Left kidney (tissue), 2 donors: ENCODE measurements around the gene C1orf185. TPM values are rescaled to one million over a fixed set of nuclear protein-coding genes. Genes with fewer than 3 reads are reported as not detected.
"Not testable (repeated sequence)": the region's sequence is repeated elsewhere in the genome, so short reads cannot be mapped to it uniquely, and the experiment has no call there.

ENCODE experiments used
- DNase-seq: peaks from one replicate; pipeline ENCODE4 v3.0.0-alpha.2; 2013
- polyA plus RNA-seq: library from polyadenylated mRNA; unstranded; fragments of 120-200 nt; gene quantifications from one replicate; pipeline ENCODE4 v1.2.1, GENCODE V29; 2013; ENCODE audit not compliant: insufficient read length

C1orf185 gene
- polyA plus RNA-seq, 1 donor: not detected

DNA sequence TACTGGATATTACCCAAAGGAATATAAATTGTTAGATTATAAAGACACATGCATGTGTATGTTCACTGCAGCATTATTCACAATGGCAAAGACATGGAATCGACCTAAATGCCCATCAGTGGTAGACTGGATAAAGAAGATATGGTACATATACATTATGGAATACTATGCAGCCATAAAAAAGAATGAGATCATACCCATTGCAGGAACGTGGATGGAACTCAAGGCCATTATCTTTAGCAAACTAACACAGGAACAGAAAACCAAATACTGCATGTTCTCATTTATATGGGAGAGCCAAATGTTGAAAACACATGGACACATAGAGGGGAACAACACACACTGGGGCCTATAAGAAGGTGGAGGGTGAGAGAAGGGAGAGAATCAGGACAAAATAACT is 35.7 kb downstream of the C1orf185 start:
- not testable (repeated sequence) for DNase-seq

DNA sequence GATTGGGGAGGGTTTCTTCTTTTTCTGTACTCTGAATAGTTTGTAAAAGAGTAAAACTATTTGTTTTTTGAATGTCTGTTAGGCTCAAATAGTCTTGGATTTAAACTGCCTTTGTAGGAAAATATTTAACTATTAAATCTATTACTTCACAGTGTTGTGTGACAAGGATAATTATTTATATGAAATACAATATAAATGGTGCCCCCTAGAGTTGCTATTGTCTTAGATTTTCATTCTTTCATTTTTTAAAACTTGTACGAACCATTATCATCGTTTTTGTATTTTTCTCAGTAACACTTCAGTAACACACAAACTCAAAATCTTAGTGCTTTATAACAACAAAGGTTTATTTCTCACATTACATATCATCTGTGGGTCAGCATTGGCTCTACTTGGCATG is 37.4 kb downstream of the C1orf185 start:
- no peak for DNase-seq

DNA sequence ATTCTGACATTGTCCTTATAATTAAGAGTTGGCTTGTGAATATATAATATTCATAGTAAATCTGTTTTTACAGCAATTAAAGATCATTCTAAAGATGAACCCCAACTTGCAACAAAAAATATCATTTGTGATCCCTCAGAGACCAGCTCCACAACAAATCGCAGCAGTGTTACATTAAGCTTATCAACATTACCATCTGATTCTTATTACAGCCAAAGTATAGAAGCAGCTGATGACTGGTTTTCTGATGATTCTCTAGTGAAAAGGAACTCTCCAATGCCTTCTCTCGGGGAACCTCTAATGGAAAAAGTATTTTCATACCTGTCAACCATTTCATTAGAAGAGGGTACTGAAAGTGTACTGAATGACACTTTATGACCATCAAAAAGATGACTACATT is 45.4 kb downstream of the C1orf185 start:
- DNase-seq: no peak

DNA sequence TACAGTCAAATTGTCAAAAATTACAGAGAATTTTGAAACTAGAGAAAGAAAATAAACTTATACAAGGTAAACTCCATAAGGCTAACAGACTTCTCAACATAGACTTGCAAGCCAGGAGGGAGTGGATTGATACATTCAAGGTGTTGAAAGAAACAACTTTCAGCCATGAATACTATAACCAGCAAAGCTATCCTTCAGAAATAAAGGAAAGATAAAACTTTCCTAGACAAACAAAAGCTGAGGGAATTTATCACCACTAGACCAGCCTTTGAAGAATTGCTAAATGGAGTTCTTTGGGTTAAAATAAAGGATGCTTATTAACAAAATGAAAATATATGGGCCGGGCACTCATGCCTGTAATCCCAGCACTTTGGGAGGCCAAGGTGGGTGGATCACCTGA is 52.7 kb downstream of the C1orf185 start:
- no peak for DNase-seq

DNA sequence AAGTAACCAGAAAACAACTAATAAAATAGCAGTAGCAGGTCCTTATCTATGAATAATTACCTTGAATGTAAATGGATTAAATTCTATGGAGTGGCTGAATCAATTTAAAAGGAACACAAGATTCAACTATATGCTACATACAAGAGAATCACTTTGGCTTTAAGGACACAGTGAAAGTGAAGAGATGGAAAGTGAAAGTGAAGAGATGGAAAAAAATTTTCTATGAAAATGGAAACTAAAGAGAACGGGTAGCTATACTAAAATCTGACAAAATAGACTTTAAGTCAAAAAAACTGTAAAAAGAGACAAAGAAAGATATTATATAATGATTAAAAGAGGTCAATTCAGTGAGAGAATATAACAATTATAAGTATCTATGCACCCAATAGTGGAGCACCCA is 54.7 kb downstream of the C1orf185 start:
- no peak for DNase-seq

DNA sequence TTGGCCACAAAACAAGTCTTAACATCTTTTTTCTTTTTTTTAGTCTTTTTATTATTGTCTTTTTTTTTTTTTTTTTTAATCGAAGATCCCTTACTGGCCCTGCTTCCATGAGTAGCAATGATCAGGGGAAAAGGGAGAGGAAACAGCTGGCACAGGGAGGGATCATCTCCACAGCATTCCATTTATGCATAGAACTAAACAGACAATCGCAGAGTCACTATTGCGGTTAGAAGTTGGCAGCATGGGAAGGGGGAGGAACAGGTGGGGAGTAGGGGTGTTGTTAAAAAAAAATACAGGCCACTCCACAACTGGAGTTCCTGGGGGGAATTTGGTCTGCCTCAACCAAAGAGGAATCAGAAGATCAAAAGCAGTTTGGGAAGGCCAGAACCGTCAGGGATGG is 55.4 kb downstream of the C1orf185 start:
- no peak for DNase-seq

DNA sequence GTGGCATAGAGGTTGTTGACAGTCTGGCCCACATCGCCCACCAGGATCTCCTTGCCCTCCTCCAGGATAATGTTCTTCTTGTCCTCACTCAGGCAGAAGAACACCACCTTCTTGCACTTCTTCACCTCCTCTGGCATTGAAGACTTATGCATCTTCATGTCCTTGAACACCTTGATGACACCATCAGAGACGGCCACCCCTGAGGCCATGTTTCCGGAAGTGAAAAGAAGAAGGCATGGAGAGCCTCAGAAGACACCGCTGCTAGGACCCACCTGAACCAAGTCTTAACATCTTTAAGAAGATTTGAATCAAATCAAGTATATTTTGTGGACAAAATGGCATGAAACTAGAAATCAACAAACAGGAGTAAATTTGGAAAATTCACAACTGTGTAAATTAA is 56.2 kb downstream of the C1orf185 start:
- no peak for DNase-seq

DNA sequence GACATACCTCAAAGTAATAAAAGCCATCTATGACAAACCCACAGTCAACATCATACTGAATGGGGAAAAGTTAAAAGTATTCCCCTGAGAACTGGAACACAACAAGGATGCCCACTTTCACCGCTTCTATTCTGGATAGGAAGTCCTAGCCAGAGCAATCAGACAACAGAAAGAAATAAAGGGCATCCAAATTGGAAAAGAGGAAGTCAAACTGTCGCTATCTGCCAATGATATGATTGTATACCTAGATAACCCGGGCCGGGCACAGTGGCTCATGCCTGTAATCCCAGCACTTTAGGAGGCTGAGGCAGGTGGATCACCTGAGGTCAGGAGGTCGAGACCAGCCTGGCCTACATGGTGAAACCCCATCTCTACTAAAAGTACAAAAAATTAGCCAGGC is 60.5 kb downstream of the C1orf185 start:
- DNase-seq: not testable (repeated sequence)

DNA sequence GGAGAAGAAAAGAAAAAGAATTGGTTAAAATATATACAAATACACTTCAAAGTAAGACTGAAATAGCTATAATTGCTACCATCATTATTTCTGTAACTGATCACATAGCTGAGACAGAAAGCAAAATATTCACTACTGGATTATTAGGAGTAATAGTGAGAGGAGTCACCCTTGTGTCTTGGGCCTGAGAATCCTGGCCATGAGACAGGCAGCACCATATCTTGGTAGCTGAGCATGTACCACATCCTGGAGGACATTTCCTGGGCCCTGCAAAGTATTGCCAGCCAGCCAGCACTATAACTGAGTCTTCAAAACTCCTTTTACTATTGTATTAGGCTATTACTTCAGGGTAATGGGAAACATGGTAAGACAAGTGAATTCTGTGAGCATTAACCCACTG is 63.5 kb downstream of the C1orf185 start:
- DNase-seq: no peak

DNA sequence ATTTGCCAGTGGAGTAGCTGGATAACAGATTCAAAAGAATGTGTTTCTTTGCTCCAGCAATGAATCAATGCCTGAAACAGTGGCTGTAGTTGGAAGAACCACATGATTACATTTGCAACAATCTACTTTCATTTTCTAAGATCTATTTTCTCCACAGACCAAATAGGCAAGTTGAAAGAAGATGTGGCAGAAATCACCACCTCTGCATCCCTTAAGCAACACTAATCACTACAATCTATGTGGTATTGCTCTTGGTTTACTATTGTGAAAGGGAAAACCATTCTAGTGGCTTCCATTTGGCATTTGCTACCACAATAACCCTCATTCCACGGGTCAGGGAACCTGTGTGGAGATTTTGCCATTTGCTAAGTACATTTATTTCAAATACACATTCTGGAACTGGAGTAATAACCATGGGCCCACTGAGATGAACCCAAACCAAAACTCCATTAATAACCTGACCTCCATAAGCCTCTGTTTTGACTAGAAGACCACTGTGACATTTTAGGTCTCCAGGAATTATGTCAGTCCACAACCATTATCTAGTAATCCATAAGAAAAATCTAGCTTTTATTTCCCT is 66.3 kb downstream of the C1orf185 start:
- no peak for DNase-seq

DNA sequence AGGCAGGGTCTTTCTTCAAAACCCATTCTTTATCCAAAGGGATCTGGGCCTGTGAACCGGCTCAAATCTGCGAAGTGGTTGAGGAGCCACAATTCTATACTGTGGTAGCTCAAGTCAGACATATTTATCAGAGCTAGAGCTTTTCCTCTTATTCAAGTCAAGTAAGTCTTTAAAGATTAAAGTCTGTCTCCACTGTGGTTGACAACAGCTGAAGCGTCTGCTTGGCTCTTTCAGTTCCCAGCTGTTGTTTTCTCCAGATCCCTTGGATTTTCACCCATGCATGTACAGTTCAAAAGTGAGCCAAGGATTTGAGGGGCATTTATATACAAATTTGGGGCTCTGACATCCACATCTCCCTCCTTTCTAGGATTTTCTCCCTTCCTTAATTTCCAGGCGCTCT is 66.9 kb downstream of the C1orf185 start:
- DNase-seq: no peak

DNA sequence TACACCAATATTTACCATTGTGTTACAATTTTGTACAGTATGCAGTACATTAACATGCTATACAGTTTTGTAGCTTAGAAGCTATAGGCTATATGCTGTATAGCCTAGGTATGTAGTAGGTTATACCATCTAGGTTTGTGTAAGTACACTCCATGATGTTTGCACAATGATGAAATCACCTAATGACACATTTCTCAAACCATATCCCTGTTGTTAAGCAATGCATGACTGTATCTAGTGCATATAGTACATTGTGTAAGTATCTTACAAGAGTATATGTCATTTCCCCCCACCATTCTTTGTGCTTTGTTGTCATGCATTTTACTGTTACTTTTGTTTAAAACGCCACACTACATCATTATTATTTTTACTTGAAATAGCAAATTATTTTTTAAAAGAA is 68.3 kb downstream of the C1orf185 start:
- DNase-seq: no peak

DNA sequence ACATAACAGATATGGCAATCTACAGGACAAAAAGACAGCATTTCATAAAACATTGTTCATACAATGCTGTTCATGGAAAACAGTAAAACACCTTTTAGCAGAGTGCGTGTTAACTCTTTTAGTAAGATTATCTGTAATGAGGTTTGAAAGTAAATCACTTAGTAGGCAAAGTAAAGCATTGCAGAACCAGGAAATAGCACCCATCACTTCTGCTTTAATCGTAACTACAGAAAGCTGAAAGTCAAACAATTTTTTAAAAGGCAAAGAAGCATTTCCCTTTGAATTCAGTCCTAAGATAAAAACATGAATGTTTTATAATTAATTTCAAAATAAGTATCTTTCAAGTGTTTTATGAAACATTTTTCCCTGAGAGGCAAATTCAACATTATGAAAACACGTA is 70.8 kb downstream of the C1orf185 start:
- no peak for DNase-seq

DNA sequence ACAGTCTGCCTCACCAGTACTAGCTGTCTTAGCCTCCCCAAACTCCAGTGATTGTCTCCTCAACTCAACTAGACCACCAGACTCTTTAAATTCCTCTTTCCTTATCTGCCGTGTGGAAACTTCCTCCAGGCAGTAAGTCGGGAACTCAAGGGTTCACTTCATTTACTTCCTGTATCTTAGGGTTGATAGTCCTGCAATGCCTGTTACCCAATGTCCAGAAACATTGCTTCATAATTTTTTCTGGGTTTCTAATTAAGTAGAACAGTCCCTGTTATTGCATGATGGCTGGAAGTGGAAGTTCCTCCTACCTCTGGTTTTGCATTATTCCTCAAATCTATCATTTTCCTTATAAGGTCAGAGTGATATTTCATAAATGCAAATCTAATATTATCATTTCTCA is 73.2 kb downstream of the C1orf185 start:
- no peak for DNase-seq

DNA sequence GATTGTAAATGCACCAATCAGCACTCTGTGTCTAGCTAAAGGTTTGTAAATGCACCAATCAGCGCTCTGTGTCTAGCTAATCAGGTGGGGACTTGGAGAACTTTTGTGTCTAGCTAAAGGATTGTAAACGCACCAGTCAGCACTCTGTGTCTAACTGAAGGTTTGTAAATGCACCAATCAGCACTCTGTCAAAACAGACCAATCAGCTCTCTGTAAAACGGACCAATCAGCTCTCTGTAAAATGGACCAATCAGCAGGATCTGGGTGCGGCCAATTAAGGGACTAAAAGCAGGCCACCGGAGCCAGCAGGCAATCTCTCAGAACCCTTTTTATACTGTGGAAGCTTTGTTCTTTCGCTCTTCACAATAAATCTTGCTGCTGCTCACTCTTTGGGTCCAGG is 76.0 kb downstream of the C1orf185 start:
- not testable (repeated sequence) for DNase-seq

DNA sequence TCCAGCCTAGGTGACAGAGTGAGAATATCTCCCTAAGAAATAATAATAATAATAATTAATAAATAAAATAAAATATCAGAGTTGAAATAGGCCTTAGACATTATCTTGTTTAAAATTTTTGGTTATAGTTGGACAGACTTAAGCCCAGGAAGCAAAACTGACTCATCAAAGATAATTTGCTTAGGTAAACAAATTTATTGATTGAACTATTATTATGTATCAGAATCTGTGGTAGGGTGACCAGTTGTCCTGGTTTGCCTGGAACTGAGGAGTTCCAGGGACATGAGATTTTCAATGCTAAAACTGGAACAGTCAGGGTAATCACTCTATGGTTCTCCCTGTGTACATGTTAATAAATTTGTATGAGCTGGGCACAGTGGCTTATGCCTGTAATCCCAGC is 86.2 kb downstream of the C1orf185 start:
- no peak for DNase-seq

DNA sequence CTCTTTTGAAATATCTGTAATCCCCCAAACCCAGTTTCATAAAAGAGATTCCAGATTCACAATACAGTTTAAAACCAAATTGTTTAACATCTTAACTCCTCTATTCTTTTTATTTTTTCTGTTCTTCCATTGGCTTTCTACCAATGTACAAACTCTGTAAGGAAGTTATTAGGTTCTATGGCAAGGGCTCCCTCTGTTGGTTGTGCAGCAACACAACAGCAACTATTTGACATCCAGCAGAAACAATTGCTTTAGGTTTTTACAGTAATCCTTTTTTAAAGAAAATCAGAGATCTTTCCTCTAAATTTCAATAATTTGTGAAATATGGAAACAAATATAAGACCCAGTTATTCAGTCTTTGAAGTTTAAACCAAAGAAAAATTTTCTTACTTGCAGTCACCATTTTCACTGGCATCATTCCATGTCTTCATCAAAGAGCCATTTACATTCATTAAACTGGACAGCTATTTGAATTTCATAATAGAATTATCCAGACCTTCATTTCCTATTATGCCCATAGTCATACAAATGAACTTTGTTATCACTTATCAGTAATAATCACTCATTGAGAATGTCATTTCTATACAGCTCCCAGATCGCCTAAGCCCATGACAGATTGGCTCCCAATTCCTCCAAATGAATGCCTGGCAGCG is 87.5 kb downstream of the C1orf185 start:
- peak; percentile 63 for DNase-seq

DNA sequence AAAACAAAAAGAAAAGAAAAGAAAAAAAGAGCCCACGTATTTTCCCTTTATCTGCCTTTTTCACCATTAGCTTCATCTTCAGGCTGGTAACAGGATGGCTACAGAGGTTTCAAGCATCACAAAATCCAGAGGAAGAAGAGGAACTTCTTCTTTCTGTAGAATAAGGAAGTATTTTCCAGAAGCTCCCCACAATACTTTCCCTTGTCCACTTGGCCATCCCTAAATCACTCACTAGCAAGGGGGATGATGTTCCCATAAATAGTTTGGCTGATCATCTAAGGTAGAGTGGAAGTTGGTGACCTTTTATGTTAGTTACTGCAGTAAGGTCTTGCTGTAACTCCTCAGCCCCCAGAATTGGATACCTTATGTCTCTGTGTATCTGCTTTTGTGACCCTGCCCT is 88.9 kb downstream of the C1orf185 start:
- DNase-seq: no peak

DNA sequence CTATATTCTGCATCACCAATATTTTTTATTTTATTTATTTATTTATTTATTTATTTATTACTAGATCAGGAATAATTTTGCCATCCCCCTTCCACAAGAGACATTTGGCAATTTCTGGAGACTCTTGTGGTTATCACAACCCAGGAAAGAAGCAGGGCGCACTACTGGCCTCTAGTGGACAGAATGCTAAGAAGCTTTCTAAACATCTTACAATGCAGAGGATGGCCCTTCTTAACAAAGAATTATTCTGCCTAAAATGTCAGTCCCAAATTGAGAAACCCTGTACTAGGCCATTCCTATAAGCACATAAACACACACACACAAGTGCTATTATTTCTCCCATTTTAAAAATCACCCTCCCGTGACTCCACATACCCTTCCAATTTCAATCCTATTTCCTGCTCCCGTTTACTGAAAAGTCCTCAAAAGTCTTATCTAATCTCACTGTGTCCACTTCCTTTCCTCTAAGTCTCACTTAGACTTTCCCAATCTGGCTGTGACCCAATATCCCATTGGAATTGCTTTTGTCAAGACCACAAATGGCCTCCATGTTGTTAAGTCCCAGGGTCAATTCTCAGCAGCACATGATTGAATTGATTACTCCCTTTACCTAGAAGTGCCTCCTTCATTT is 90.3 kb downstream of the C1orf185 start:
- peak; percentile 72 for DNase-seq

DNA sequence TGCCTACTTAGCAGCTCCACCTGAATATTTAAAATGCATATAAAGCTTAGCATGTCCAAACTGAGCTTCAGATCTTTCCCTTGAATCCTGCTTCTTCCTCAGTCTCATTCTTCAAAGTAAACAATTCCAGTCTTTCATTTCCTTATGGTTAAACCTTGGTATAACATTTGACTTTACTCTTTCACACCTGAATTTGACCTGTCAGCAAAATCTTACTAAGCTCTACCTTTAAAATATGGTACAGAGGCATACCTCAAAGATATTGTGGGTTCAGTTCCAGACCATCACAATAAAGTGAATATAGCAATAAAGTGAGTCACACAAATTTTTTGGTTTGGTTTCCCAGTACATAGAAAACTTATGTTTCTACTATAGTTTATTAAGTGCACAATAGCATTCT is 91.5 kb downstream of the C1orf185 start:
- no peak for DNase-seq
